Measurements from ENCODE around the gene CTNND2.

The CTNND2 gene

GRCh38 chr5:11904265-11904906 is at the start of gene CTNND2:
Gene CTNND2 (minus strand): TSS chr5:11904446. CDS start chr5:11903853, 593 bp downstream.
- ChIA-PET POLR2A (no interaction called here), CTCF (no interaction called here)
- TF ChIP-seq CTCF (IDR thresholded peaks at IDR 0.05; ENCODE audit: control extremely low read depth, extremely low read depth, low read depth, missing control alignments), result no peak
- DNase-seq (ENCODE audit: extremely low spot score), result no peak

GRCh38 chr5:11946317-11946716 is 42.1 kb upstream of the CTNND2 start:
- ChIA-PET CTCF (interaction anchor here (1.7 kb wide), 1 partner anchor 20 kb away, joined by 3 read pairs; no protein-coding TSS in a partner anchor), POLR2A (no interaction called here)
- no peak for DNase-seq (ENCODE audit: extremely low spot score)
- no peak for TF ChIP-seq CTCF (IDR thresholded peaks at IDR 0.05; ENCODE audit: control extremely low read depth, extremely low read depth, low read depth, missing control alignments)

DNA sequence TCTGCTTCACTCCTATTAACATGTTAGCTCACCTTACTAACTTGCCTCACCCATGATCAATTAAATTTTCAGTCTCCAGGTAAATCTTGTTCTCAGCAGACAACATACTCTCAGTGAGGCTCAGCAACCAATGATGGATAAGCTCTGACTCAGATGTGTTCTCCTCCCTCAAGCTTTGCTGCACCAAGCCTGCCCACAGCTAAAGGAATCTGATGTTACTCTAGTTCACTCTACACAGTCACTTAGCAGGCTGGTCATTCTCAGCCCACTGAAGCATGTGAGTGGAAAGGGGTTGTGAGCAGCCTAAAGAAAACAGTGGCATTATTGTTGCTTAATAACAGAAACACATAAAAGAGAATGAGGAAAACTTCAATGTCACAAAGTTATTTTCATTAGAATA is 37.3 kb upstream of the CTNND2 start:
- ChIA-PET POLR2A (no interaction called here), CTCF (interaction anchor here (1.1 kb wide), 1 partner anchor 97 kb away, joined by 3 read pairs; no protein-coding TSS in a partner anchor)
- no peak for DNase-seq (ENCODE audit: extremely low spot score)
- TF ChIP-seq CTCF (IDR thresholded peaks at IDR 0.05; ENCODE audit: control extremely low read depth, extremely low read depth, low read depth, missing control alignments), result no peak

GRCh38 chr5:11931638-11932037 is 27.4 kb upstream of the CTNND2 start:
- ChIA-PET CTCF (no interaction called here), POLR2A (no interaction called here)
- DNase-seq (ENCODE audit: extremely low spot score), result no peak
- TF ChIP-seq CTCF (IDR thresholded peaks at IDR 0.05; ENCODE audit: control extremely low read depth, extremely low read depth, low read depth, missing control alignments), result no peak

DNA sequence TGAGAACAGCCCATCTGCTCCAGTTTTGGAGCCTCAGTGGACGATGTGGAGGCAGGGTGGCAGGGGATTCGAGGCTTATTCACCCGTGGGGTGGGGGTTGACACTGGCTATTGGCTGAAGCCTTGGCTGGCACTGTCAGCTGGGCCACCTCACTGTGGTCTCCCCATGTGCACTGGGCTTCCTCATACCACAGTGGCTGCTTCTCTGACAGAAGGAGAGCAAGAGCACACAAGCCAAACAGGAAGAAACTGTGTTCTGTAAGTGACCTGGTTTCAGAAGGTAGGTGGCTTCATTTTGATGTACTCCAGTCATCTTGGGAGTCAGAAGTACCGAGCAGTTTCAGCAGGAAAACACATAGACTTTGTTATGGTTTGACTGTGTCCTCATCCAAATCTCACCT is 24.7 kb upstream of the CTNND2 start:
- ChIA-PET POLR2A (no interaction called here), CTCF (no interaction called here)
- TF ChIP-seq CTCF (IDR thresholded peaks at IDR 0.05; ENCODE audit: control extremely low read depth, extremely low read depth, low read depth, missing control alignments), result no peak
- no peak for DNase-seq (ENCODE audit: extremely low spot score)

GRCh38 chr5:11925701-11926100 is 21.5 kb upstream of the CTNND2 start:
- ChIA-PET CTCF (interaction anchor here (1.1 kb wide), 1 partner anchor 21 kb away, joined by 3 read pairs; no protein-coding TSS in a partner anchor), POLR2A (no interaction called here)
- TF ChIP-seq CTCF (IDR thresholded peaks at IDR 0.05; ENCODE audit: control extremely low read depth, extremely low read depth, low read depth, missing control alignments), result no peak
- no peak for DNase-seq (ENCODE audit: extremely low spot score)
